OCI-LY7 (cell line): ENCODE measurements around the gene ZNF622.

Experiments
- EZH2phosphoT487 ChIP-seq: fragments of 200-600 bp; sonication (generic); IDR thresholded peaks from 2 replicates; pipeline ENCODE4 v1.6.1; 2018; ENCODE audit warnings: low read depth, borderline replicate concordance, mild to moderate bottlenecking, mixed run types, antibody characterized with exemption, low read length, moderate library complexity, mixed read lengths
- TF ChIP-seq, protein P1 (sequence below): fragments of 200-600 bp; sonication (generic); conservative IDR thresholded peaks from 2 replicates; pipeline ENCODE4 v1.5.1; 2014; ENCODE audit warnings: mild to moderate bottlenecking, antibody characterized with exemption, low read length, moderate library complexity, mixed read lengths

- TF ChIP-seq, protein P1, sequence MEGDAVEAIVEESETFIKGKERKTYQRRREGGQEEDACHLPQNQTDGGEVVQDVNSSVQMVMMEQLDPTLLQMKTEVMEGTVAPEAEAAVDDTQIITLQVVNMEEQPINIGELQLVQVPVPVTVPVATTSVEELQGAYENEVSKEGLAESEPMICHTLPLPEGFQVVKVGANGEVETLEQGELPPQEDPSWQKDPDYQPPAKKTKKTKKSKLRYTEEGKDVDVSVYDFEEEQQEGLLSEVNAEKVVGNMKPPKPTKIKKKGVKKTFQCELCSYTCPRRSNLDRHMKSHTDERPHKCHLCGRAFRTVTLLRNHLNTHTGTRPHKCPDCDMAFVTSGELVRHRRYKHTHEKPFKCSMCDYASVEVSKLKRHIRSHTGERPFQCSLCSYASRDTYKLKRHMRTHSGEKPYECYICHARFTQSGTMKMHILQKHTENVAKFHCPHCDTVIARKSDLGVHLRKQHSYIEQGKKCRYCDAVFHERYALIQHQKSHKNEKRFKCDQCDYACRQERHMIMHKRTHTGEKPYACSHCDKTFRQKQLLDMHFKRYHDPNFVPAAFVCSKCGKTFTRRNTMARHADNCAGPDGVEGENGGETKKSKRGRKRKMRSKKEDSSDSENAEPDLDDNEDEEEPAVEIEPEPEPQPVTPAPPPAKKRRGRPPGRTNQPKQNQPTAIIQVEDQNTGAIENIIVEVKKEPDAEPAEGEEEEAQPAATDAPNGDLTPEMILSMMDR: no peak
- TF ChIP-seq EZH2phosphoT487: no peak
Measured at GRCh38 chr5:16414861-16415260, 50.7 kb downstream of the ZNF622 start.
